ENCODE data around the gene TXNDC15.

TXNDC15 gene

DNA sequence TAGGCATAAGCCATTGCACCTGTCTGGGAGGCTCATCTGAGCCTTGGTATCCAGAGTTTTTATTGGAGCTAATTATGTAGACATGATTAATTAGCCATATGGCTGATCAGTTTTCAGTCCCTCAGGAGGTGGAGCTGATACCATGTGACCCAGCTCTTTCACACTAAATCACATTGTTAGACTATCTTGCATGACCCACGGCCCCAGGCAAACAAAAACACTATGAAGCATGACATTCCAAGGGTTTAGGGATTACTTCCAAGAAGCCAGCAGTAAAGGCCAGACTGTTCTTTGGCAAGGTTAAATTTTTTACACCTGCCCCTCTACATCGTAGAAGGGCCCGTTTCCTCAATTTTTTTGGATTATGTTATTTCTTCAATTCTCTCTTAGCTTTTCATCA lies 33.4 kb upstream of the TXNDC15 start:
- Histone ChIP-seq H3K27me3 (ENCODE audit: insufficient read depth, low read length, poor library complexity, severe bottlenecking) (no peaks in the 10 kb centered on the region), H3K9me2 (replicated peaks; ENCODE audit: low read depth, low read length) (no peaks in the 10 kb centered on the region), H3K36me3 (ENCODE audit: insufficient read depth, low read length) (no peaks in the 10 kb centered on the region), H3K79me2 (ENCODE audit: insufficient read depth, low read length) (no peaks in the 10 kb centered on the region), H3K9ac (ENCODE audit: low read depth, low read length, poor library complexity, severe bottlenecking) (no peak overlapping the region), H3K4me3 (ENCODE audit: low read length, poor library complexity, severe bottlenecking) (no peak overlapping the region), H3F3A (ENCODE audit: low read depth) (no peaks in the 10 kb centered on the region), H3K9me3 (ENCODE audit: insufficient read depth, low read depth, low read length) (no peaks in the 10 kb centered on the region), H2AFZ (ENCODE audit: low read length) (no peak overlapping the region), H3K4me1 (ENCODE audit: insufficient read depth, low read length, poor library complexity, severe bottlenecking) (no peaks in the 10 kb centered on the region), H3K4me2 (ENCODE audit: low read depth, low read length, poor library complexity, severe bottlenecking) (no peak overlapping the region), H4K20me1 (ENCODE audit: insufficient read depth, low read length, poor library complexity, severe bottlenecking) (no peaks in the 10 kb centered on the region)
- TF ChIP-seq, protein P1, sequence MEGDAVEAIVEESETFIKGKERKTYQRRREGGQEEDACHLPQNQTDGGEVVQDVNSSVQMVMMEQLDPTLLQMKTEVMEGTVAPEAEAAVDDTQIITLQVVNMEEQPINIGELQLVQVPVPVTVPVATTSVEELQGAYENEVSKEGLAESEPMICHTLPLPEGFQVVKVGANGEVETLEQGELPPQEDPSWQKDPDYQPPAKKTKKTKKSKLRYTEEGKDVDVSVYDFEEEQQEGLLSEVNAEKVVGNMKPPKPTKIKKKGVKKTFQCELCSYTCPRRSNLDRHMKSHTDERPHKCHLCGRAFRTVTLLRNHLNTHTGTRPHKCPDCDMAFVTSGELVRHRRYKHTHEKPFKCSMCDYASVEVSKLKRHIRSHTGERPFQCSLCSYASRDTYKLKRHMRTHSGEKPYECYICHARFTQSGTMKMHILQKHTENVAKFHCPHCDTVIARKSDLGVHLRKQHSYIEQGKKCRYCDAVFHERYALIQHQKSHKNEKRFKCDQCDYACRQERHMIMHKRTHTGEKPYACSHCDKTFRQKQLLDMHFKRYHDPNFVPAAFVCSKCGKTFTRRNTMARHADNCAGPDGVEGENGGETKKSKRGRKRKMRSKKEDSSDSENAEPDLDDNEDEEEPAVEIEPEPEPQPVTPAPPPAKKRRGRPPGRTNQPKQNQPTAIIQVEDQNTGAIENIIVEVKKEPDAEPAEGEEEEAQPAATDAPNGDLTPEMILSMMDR (conservative IDR thresholded peaks at IDR 0.05; ENCODE audit: low read length): no peak
- no peak for TF ChIP-seq EZH2phosphoT487 (IDR thresholded peaks at IDR 0.05; ENCODE audit: borderline replicate concordance)

DNA sequence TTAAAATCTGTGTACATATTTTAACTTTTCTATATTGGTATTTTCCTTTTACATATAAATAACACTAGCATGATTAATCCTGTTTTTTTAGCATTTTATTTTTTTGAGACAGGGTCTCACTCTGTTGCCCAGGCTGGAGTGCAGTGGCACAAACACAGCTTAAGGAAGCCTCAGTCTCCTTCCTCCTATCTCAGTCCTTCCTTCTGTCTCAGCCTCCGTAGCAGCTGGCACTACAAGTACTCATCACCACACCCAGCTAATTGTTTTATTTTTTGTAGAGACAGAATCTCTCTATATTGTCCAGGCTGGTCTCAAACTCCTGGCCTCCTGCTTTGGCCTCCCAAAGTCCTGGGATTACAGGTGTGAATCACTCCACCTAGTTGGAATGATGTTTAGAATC lies 29.9 kb upstream of the TXNDC15 start:
- H3F3A ChIP-seq (ENCODE audit: low read depth): no peaks in the 10 kb centered on the region
- H4K20me1 ChIP-seq (ENCODE audit: insufficient read depth, low read length, poor library complexity, severe bottlenecking): peaks cover 4% of the 10 kb centered on the region
- H3K79me2 ChIP-seq (ENCODE audit: insufficient read depth, low read length): peaks cover 31% of the 10 kb centered on the region
- no peaks in the 10 kb centered on the region for H3K9me2 ChIP-seq (replicated peaks; ENCODE audit: low read depth, low read length)
- no peak overlapping the region for H2AFZ ChIP-seq (ENCODE audit: low read length)
- H3K9ac ChIP-seq (ENCODE audit: low read depth, low read length, poor library complexity, severe bottlenecking): no peak overlapping the region
- no peak overlapping the region for H3K4me3 ChIP-seq (ENCODE audit: low read length, poor library complexity, severe bottlenecking)
- H3K4me1 ChIP-seq (ENCODE audit: insufficient read depth, low read length, poor library complexity, severe bottlenecking): no peaks in the 10 kb centered on the region
- H3K27me3 ChIP-seq (ENCODE audit: insufficient read depth, low read length, poor library complexity, severe bottlenecking): no peaks in the 10 kb centered on the region
- no peak for TF ChIP-seq EZH2phosphoT487 (IDR thresholded peaks at IDR 0.05; ENCODE audit: borderline replicate concordance)
- TF ChIP-seq, protein P1 (conservative IDR thresholded peaks at IDR 0.05; ENCODE audit: low read length): no peak
- H3K4me2 ChIP-seq (ENCODE audit: low read depth, low read length, poor library complexity, severe bottlenecking): no peak overlapping the region
- H3K9me3 ChIP-seq (ENCODE audit: insufficient read depth, low read depth, low read length): no peaks in the 10 kb centered on the region
- no peaks in the 10 kb centered on the region for H3K36me3 ChIP-seq (ENCODE audit: insufficient read depth, low read length)

DNA sequence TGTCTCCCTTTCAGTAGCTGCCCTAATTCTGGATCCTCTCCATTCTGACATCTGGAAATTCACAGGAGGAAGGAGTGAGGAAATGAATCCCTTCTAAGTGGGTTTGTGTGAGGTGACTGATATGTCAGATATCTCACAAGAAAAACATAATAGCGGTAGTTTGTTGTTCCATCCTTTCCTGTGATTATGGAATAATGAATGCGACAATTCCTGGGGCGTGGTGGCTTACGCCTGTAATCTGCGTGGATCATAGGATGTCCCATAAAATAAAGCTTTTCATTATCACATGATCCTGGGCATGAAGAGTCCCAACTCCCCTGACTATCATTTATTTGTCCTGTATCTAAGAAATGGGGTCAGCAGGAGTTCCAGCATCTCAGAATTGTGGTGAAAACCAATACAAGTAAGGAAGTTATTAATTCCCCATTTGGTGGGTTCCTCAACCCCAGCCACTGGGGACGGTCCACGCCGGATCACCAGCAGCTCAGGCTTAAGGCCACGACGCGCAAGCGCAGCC lies 28.8 kb upstream of the TXNDC15 start:
- Histone ChIP-seq H3K9me3 (ENCODE audit: insufficient read depth, low read depth, low read length) (no peaks in the 10 kb centered on the region), H3K4me3 (ENCODE audit: low read length, poor library complexity, severe bottlenecking) (peak overlapping the region; percentile 94), H3K4me2 (ENCODE audit: low read depth, low read length, poor library complexity, severe bottlenecking) (peak overlapping the region; percentile 56), H3K79me2 (ENCODE audit: insufficient read depth, low read length) (peaks cover 33% of the 10 kb centered on the region), H3K27me3 (ENCODE audit: insufficient read depth, low read length, poor library complexity, severe bottlenecking) (no peaks in the 10 kb centered on the region), H3K9me2 (replicated peaks; ENCODE audit: low read depth, low read length) (no peaks in the 10 kb centered on the region), H3K4me1 (ENCODE audit: insufficient read depth, low read length, poor library complexity, severe bottlenecking) (no peaks in the 10 kb centered on the region), H3K36me3 (ENCODE audit: insufficient read depth, low read length) (no peaks in the 10 kb centered on the region), H3K9ac (ENCODE audit: low read depth, low read length, poor library complexity, severe bottlenecking) (peak overlapping the region; percentile 91), H3F3A (ENCODE audit: low read depth) (no peaks in the 10 kb centered on the region), H2AFZ (ENCODE audit: low read length) (peak overlapping the region; percentile 47), H4K20me1 (ENCODE audit: insufficient read depth, low read length, poor library complexity, severe bottlenecking) (peaks cover 4% of the 10 kb centered on the region)
- TF ChIP-seq EZH2phosphoT487 (IDR thresholded peaks at IDR 0.05; ENCODE audit: borderline replicate concordance): no peak
- TF ChIP-seq, protein P1 (conservative IDR thresholded peaks at IDR 0.05; ENCODE audit: low read length): no peak

Data from Loucy (cell line).